ENCODE data around the gene ODAD2. TPM values are rescaled to one million over a fixed set of nuclear protein-coding genes. Genes with fewer than 3 reads are reported as not detected.
A peak's percentile ranks its signal among the peaks of the same experiment; 100 is the strongest.

ODAD2 gene
- total RNA-seq, 4 donors from 2014 or later, result 1.7 TPM; not detected in 3

GRCh38 chr10:27844223-27844622 lies 154.7 kb downstream of the ODAD2 start:
- no peaks in the 10 kb centered on the region for H3K27me3 ChIP-seq
- whole genome bisulfite sequencing, 2 donors, result 63 to 67% methylated on average over 1 of the region's 1 CpG
- peak in 1 of 2 donors; percentile 10 for DNase-seq (ENCODE audit: low spot score in 2 of 2)
- H3K36me3 ChIP-seq, result no peaks in the 10 kb centered on the region
- H3K4me1 ChIP-seq, result no peaks in the 10 kb centered on the region
- no peak overlapping the region for H3K4me3 ChIP-seq
- H3K9me3 ChIP-seq, result no peaks in the 10 kb centered on the region
- no peak overlapping the region for H3K27ac ChIP-seq
- TF ChIP-seq EP300 (IDR thresholded peaks at IDR 0.05) (peak in 1 of 2 donors; percentile 56), POLR2A (IDR thresholded peaks at IDR 0.05) (no peak)

- no peaks in the 10 kb centered on the region for H3K27me3 ChIP-seq
- no peaks in the 10 kb centered on the region for H3K36me3 ChIP-seq
- TF ChIP-seq CTCF (IDR thresholded peaks at IDR 0.05), result no peak
- TF ChIP-seq POLR2A (IDR thresholded peaks at IDR 0.05), result no peak
- TF ChIP-seq EP300 (IDR thresholded peaks at IDR 0.05), result no peak
- no peaks in the 10 kb centered on the region for H3K9me3 ChIP-seq
- H3K4me3 ChIP-seq, result no peak overlapping the region
- peaks cover 0 to 11% (median 0%) of the 10 kb centered on the region in 4 donors for H3K4me1 ChIP-seq
- no peak overlapping the region for H3K27ac ChIP-seq
- no peak for DNase-seq (ENCODE audit: low spot score in 2 of 2)
- WGBS, 2 donors, result 72 to 73% methylated on average over 8 of the region's 8 CpGs
These were observed 160.0 kb downstream of the ODAD2 start for GRCh38 chr10:27838901-27839300.

- no peaks in the 10 kb centered on the region for H3K9me3 ChIP-seq
- no peaks in the 10 kb centered on the region for H3K36me3 ChIP-seq
- H3K4me3 ChIP-seq, result no peak overlapping the region
- no peaks in the 10 kb centered on the region for H3K27me3 ChIP-seq
- no peak overlapping the region for H3K27ac ChIP-seq
- WGBS, 2 donors, result 20 to 22% methylated on average over 4 of the region's 4 CpGs
- TF ChIP-seq CTCF (IDR thresholded peaks at IDR 0.05) (no peak), EP300 (IDR thresholded peaks at IDR 0.05) (no peak), POLR2A (IDR thresholded peaks at IDR 0.05) (no peak)
- peaks cover 0 to 11% (median 0%) of the 10 kb centered on the region in 4 donors for H3K4me1 ChIP-seq
- no peak for DNase-seq (ENCODE audit: low spot score in 2 of 2)
These were observed 160.5 kb downstream of the ODAD2 start for GRCh38 chr10:27838361-27838760.

- Histone ChIP-seq H3K9me3 (no peaks in the 10 kb centered on the region), H3K27ac (no peak overlapping the region), H3K4me3 (no peak overlapping the region), H3K27me3 (no peaks in the 10 kb centered on the region), H3K36me3 (no peaks in the 10 kb centered on the region), H3K4me1 (peaks cover 0 to 11% (median 0%) of the 10 kb centered on the region in 4 donors)
- TF ChIP-seq CTCF (IDR thresholded peaks at IDR 0.05) (no peak), POLR2A (IDR thresholded peaks at IDR 0.05) (no peak), EP300 (IDR thresholded peaks at IDR 0.05) (no peak)
- 22 to 39% methylated on average over 3 of the region's 3 CpGs for WGBS, 2 donors
- no peak for DNase-seq (ENCODE audit: low spot score in 2 of 2)
These were observed 164.4 kb downstream of the ODAD2 start for GRCh38 chr10:27834476-27834875.

GRCh38 chr10:27833792-27834191 lies 165.1 kb downstream of the ODAD2 start:
- Histone ChIP-seq H3K27ac (no peak overlapping the region), H3K27me3 (no peaks in the 10 kb centered on the region), H3K4me1 (peaks cover 0 to 11% (median 0%) of the 10 kb centered on the region in 4 donors), H3K9me3 (no peaks in the 10 kb centered on the region), H3K4me3 (no peak overlapping the region), H3K36me3 (no peaks in the 10 kb centered on the region)
- WGBS, 2 donors, result 90% methylated on average over 6 of the region's 6 CpGs
- no peak for DNase-seq (ENCODE audit: low spot score in 2 of 2)
- TF ChIP-seq POLR2A (IDR thresholded peaks at IDR 0.05) (no peak), CTCF (IDR thresholded peaks at IDR 0.05) (no peak), EP300 (IDR thresholded peaks at IDR 0.05) (no peak)

GRCh38 chr10:27832826-27833225 lies 166.1 kb downstream of the ODAD2 start:
- no peaks in the 10 kb centered on the region for H3K36me3 ChIP-seq
- 56 to 74% methylated on average over 3 of the region's 3 CpGs for WGBS, 2 donors
- no peak for TF ChIP-seq POLR2A (IDR thresholded peaks at IDR 0.05)
- TF ChIP-seq EP300 (IDR thresholded peaks at IDR 0.05), result no peak
- no peak for TF ChIP-seq CTCF (IDR thresholded peaks at IDR 0.05)
- no peak for DNase-seq (ENCODE audit: low spot score in 2 of 2)
- H3K27me3 ChIP-seq, result no peaks in the 10 kb centered on the region
- no peaks in the 10 kb centered on the region for H3K9me3 ChIP-seq
- H3K27ac ChIP-seq, result no peak overlapping the region
- no peak overlapping the region for H3K4me3 ChIP-seq
- peaks cover 0 to 3% (median 0%) of the 10 kb centered on the region in 4 donors for H3K4me1 ChIP-seq
